Measurements from ENCODE around the gene PDGFRB. TPM values are rescaled to one million over a fixed set of nuclear protein-coding genes. Genes with fewer than 3 reads are reported as not detected.

Gene PDGFRB
- total and polyA plus RNA-seq, 2 of the 8 experiments (the other 6 are each of a cell fraction or from before 2014, with no cell fraction given) = 4.2 to 13.7 TPM

GRCh38 chr5:150066901-150067396 lies 88.7 kb downstream of the PDGFRB start:
- Histone ChIP-seq H3K18ac (ENCODE audit: extremely low read depth, low read length) (no peak overlapping the region), H4K91ac (replicated peaks; ENCODE audit: insufficient read length, low read length) (no peak overlapping the region), H2AFZ (ENCODE audit: low read length) (no peak overlapping the region), H3K4me3 (ENCODE audit: extremely low read depth in 1 of 4, insufficient read depth in 2 of 4, low read depth in 3 of 4, low read length in 4 of 4) (no peak overlapping the region), H3K4me2 (ENCODE audit: insufficient read depth in 1 of 2, low read depth in 2 of 2, low read length in 2 of 2) (no peak overlapping the region), H3K23me2 (ENCODE audit: low read depth, low read length) (no peaks in the 10 kb centered on the region), H3K23ac (ENCODE audit: insufficient read length) (no peak overlapping the region), H3K14ac (ENCODE audit: insufficient read length) (no peak overlapping the region), H2AK5ac (ENCODE audit: low read depth, low read length) (no peak overlapping the region), H4K20me1 (replicated peaks in 1 of 2; ENCODE audit: control insufficient read depth in 1 of 2, insufficient read depth in 2 of 2, low read length in 2 of 2) (no peaks in the 10 kb centered on the region), H3K56ac (replicated peaks; ENCODE audit: insufficient read length, low read depth, low read length) (no peak overlapping the region), H2BK120ac (replicated peaks; ENCODE audit: low read depth, low read length) (no peak overlapping the region), H3K36me3 (ENCODE audit: control insufficient read depth in 2 of 4, insufficient read depth in 4 of 4, low read length in 3 of 4) (no peaks in the 10 kb centered on the region), H3K4me1 (replicated peaks in 1 of 4; ENCODE audit: control insufficient read depth in 3 of 4, insufficient read depth in 4 of 4, low read length in 3 of 4) (peaks cover 0 to 18% (median 4%) of the 10 kb centered on the region in 4 experiments; a peak in 5 of 7 replicates), H2BK12ac (ENCODE audit: low read depth, low read length) (no peak overlapping the region), H4K5ac (ENCODE audit: insufficient read length, low read depth, low read length) (no peak overlapping the region), H4K8ac (ENCODE audit: extremely low read depth, insufficient read depth, low read length) (no peak overlapping the region), H3K27ac (ENCODE audit: low read depth, low read length) (no peak overlapping the region), H3K79me1 (ENCODE audit: low read depth, low read length) (no peaks in the 10 kb centered on the region), H3K79me2 (ENCODE audit: control insufficient read depth in 1 of 2, insufficient read depth in 2 of 2, low read length in 2 of 2) (no peaks in the 10 kb centered on the region), H2BK20ac (ENCODE audit: low read length) (no peak overlapping the region), H3K9me3 (ENCODE audit: insufficient read depth in 2 of 2, low read depth in 1 of 2, low read length in 1 of 2) (no peaks in the 10 kb centered on the region), H2BK15ac (ENCODE audit: low read length) (no peak overlapping the region), H3K9ac (replicated peaks in 1 of 4; ENCODE audit: extremely low read depth in 1 of 4, low read depth in 3 of 4, low read length in 3 of 4) (no peak overlapping the region), H2BK5ac (ENCODE audit: low read depth, low read length) (no peak overlapping the region), H3K27me3 (replicated peaks in 1 of 4; ENCODE audit: control insufficient read depth in 3 of 4, extremely low read depth in 1 of 4, insufficient read depth in 3 of 4, low read length in 3 of 4) (no peaks in the 10 kb centered on the region; a peak in 1 of 7 replicates), H3K4ac (replicated peaks; ENCODE audit: insufficient read length, low read depth, low read length) (peak overlapping the region; percentile 39)
- TF ChIP-seq CTCF (IDR thresholded peaks at IDR 0.05; ENCODE audit: control extremely low read depth in 1 of 3, insufficient read depth in 1 of 3, low read depth in 1 of 3, low read length in 3 of 3) = no peak
- TF ChIP-seq JUND (IDR thresholded peaks at IDR 0.05; ENCODE audit: low read length) = no peak
- no peak for TF ChIP-seq CBX8 (IDR thresholded peaks at IDR 0.05; ENCODE audit: borderline replicate concordance, low read depth, low read length)
- TF ChIP-seq KDM4A (IDR thresholded peaks at IDR 0.05; ENCODE audit: low read depth, low read length, severe bottlenecking) = no peak
- no peak for TF ChIP-seq YY1 (IDR thresholded peaks at IDR 0.05; ENCODE audit: low read depth, low read length)
- TF ChIP-seq TCF12 (IDR thresholded peaks at IDR 0.05; ENCODE audit: low read depth, low read length) = no peak
- no peak for TF ChIP-seq RXRA (IDR thresholded peaks at IDR 0.05; ENCODE audit: insufficient read depth, low read depth, low read length)
- TF ChIP-seq ATF3 (IDR thresholded peaks at IDR 0.05; ENCODE audit: insufficient read depth, low read depth, low read length) = no peak
- TF ChIP-seq PHF8 (conservative IDR thresholded peaks at IDR 0.05; ENCODE audit: low read depth, low read length) = no peak
- TF ChIP-seq SAP30 (IDR thresholded peaks at IDR 0.05; ENCODE audit: insufficient read depth, insufficient replicate concordance, low read length) = no peak
- FAIRE-seq (no peak), DNase-seq (ENCODE audit: low read depth in 1 of 2, low spot score in 2 of 2) (no peak)
- POLR2A ChIA-PET (ENCODE audit: partially characterized antibody) = interaction anchor here (1.0 kb wide), 1 partner anchor 11 kb away, joined by 4 read pairs; no protein-coding TSS in a partner anchor
- CTCF ChIA-PET (ENCODE audit: partially characterized antibody) = interaction anchor here (0.6 to 2.1 kb wide), 5 partner anchors 9 to 153 kb away, joined by 4 to 8 read pairs (median 4); no protein-coding TSS in a partner anchor
- 79% methylated on average over 2 of the region's 2 CpGs; no CpG with 5 or more reads in 1 of the 2 experiments for WGBS, 2 experiments (ENCODE audit: extremely low coverage in 1 of 2, insufficient coverage in 1 of 2, insufficient read length in 1 of 2, insufficient replicate concordance in 2 of 2, low coverage in 1 of 2, low lambda C conversion rate in 2 of 2, missing lambda C conversion rate in 1 of 2)

All from H1 (cell line).